ENCODE measurements around the gene HSD11B2. TPM values are rescaled to one million over a fixed set of nuclear protein-coding genes. Genes with fewer than 3 reads are reported as not detected.
"Not testable (repeated sequence)": the region's sequence is repeated elsewhere in the genome, so short reads cannot be mapped to it uniquely, and the experiment has no call there.

Gene HSD11B2
- total RNA-seq, 2 donors from 2014 or later, result 11.4 to 35.6 TPM

- Histone ChIP-seq H3K27me3 (replicated peaks; ENCODE audit: insufficient read depth) (no peaks in the 10 kb centered on the region), H3K9me3 (no peaks in the 10 kb centered on the region), H3K27ac (no peak overlapping the region), H3K4me3 (no peak overlapping the region), H3K36me3 (no peaks in the 10 kb centered on the region), H3K4me1 (replicated peaks) (peaks cover 11% of the 10 kb centered on the region)
- intact Hi-C loops (cut with DNase I), result no loop called here
- WGBS, result 92% methylated on average over 9 of the region's 9 CpGs
- TF ChIP-seq CTCF (IDR thresholded peaks at IDR 0.05) (no peak), POLR2A (IDR thresholded peaks at IDR 0.05) (no peak), POLR2AphosphoS5 (IDR thresholded peaks at IDR 0.05) (no peak)
- no peak for DNase-seq (ENCODE audit: low spot score)
These were observed 21.3 kb upstream of the HSD11B2 start for GRCh38 chr16:67409631-67410030.

- H3K27me3 ChIP-seq (replicated peaks; ENCODE audit: insufficient read depth), result no peaks in the 10 kb centered on the region
- no peaks in the 10 kb centered on the region for H3K4me1 ChIP-seq (replicated peaks)
- no peak for DNase-seq (ENCODE audit: low spot score)
- intact Hi-C loops (cut with DNase I), result no loop called here
- no peak overlapping the region for H3K27ac ChIP-seq
- TF ChIP-seq CTCF (IDR thresholded peaks at IDR 0.05) (no peak), POLR2AphosphoS5 (IDR thresholded peaks at IDR 0.05) (no peak), POLR2A (IDR thresholded peaks at IDR 0.05) (no peak)
- 88% methylated on average over 3 of the region's 3 CpGs for WGBS
- H3K36me3 ChIP-seq, result no peaks in the 10 kb centered on the region
- H3K9me3 ChIP-seq, result no peaks in the 10 kb centered on the region
- H3K4me3 ChIP-seq, result no peak overlapping the region
These were observed 19.6 kb upstream of the HSD11B2 start for GRCh38 chr16:67411339-67411738.

GRCh38 chr16:67412294-67412693, 18.6 kb upstream of the HSD11B2 start:
- H3K4me3 ChIP-seq, result no peak overlapping the region
- H3K4me1 ChIP-seq (replicated peaks), result no peaks in the 10 kb centered on the region
- H3K36me3 ChIP-seq, result no peaks in the 10 kb centered on the region
- intact Hi-C loops (cut with DNase I), result no loop called here
- H3K27ac ChIP-seq, result no peak overlapping the region
- H3K9me3 ChIP-seq, result no peaks in the 10 kb centered on the region
- TF ChIP-seq POLR2A (IDR thresholded peaks at IDR 0.05) (no peak), POLR2AphosphoS5 (IDR thresholded peaks at IDR 0.05) (no peak), CTCF (IDR thresholded peaks at IDR 0.05) (no peak)
- H3K27me3 ChIP-seq (replicated peaks; ENCODE audit: insufficient read depth), result no peaks in the 10 kb centered on the region
- DNase-seq (ENCODE audit: low spot score), result no peak
- 44% methylated on average over 2 of the region's 2 CpGs for WGBS

- Histone ChIP-seq H3K4me1 (replicated peaks) (no peaks in the 10 kb centered on the region), H3K27ac (peak overlapping the region; percentile 8 to 40), H3K9me3 (no peaks in the 10 kb centered on the region), H3K27me3 (replicated peaks; ENCODE audit: insufficient read depth) (no peaks in the 10 kb centered on the region), H3K4me3 (no peak overlapping the region), H3K36me3 (no peaks in the 10 kb centered on the region)
- intact Hi-C loops (cut with DNase I), result no loop called here
- WGBS, result 47% methylated on average over 6 of the region's 6 CpGs
- TF ChIP-seq CTCF (IDR thresholded peaks at IDR 0.05), result no peak
- no peak for TF ChIP-seq POLR2A (IDR thresholded peaks at IDR 0.05)
- TF ChIP-seq POLR2AphosphoS5 (IDR thresholded peaks at IDR 0.05), result peak; percentile 27
- DNase-seq (ENCODE audit: low spot score), result no peak
These were observed 16.7 kb upstream of the HSD11B2 start for GRCh38 chr16:67413978-67414911.

- DNase-seq (ENCODE audit: low spot score); H3K4me1 ChIP-seq (replicated peaks); intact Hi-C loops (cut with DNase I); H3K36me3 ChIP-seq; H3K9me3 ChIP-seq; H3K27me3 ChIP-seq (replicated peaks; ENCODE audit: insufficient read depth): not testable (repeated sequence)
- peak overlapping the region; percentile 76 to 83 for H3K4me3 ChIP-seq
- WGBS, result 85% methylated on average over 19 of the region's 19 CpGs
- H3K27ac ChIP-seq, result peak overlapping the region; percentile 94
These were observed 15.5 kb upstream of the HSD11B2 start for GRCh38 chr16:67415421-67415820.

Data from prostate gland (tissue), 2 donors.